KOPT-K1 (cell line): ENCODE measurements around the gene MAPKAP1.

ENCODE experiments used
- H3K27ac ChIP-seq: fragments of 200-600 bp; sonication (generic); 2 replicates; pipeline ENCODE4 v1.5.1; 2016; ENCODE audit warnings: antibody characterized with exemption, mild to moderate bottlenecking, low read depth, low read length; ENCODE audit not compliant: poor library complexity, severe bottlenecking
- H3K36me3 ChIP-seq: fragments of 200-600 bp; sonication (generic); 2 replicates; pipeline ENCODE4 v1.5.1; 2017; ENCODE audit warnings: antibody characterized with exemption, mild to moderate bottlenecking, low read length, moderate library complexity; ENCODE audit not compliant: insufficient read depth
- H3K9me3 ChIP-seq: fragments of 200-600 bp; sonication (generic); 2 replicates; pipeline ENCODE4 v1.5.1; 2017; ENCODE audit warnings: antibody characterized with exemption, low read length, mild to moderate bottlenecking; ENCODE audit not compliant: insufficient read depth, poor library complexity, severe bottlenecking

MAPKAP1 gene

DNA sequence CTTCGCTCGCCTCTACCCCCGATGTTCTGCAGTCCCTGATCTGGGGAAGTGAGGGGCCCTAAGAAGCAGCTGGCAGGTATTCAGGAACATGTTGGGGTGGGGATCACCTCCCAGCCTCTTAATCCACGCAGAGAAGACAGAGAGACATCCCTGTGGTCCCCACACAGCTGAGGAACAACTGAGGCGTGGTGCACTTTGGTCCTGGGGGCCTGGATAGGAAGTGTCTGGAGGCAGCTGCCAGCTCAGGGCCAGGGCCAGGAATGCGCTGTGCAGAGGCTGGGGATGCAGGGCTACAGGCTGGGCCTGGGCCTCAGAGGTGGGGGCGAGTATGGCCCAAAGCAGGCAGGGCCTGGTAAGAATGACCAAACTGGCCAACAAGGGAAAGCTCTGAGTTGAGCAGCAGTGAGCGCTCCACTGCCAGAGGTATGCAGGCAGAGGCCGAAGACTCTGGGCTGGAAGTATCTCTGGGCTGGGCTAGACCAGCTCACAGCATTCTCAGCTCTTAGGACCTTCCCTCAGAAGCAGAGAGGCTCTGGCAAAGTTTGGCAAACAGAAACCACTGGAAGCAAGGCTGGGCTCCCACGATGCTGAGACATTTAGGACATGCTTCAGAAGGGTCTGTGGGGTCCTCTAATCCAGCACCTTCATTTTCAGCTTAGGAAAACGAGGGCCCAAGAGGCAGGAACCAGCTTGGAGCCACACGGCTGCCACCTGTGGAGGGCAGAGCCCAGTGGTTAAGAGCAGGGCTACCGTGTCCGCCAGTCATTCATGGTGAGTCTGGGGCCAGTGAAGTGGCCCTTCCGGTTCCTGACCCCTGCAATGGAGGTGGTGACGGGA is 271.0 kb downstream of the MAPKAP1 start:
- Histone ChIP-seq H3K27ac (no peak overlapping the region), H3K9me3 (no peaks in the 10 kb centered on the region), H3K36me3 (peaks cover 19% of the 10 kb centered on the region; the same call in 1 of the 2 replicates)

DNA sequence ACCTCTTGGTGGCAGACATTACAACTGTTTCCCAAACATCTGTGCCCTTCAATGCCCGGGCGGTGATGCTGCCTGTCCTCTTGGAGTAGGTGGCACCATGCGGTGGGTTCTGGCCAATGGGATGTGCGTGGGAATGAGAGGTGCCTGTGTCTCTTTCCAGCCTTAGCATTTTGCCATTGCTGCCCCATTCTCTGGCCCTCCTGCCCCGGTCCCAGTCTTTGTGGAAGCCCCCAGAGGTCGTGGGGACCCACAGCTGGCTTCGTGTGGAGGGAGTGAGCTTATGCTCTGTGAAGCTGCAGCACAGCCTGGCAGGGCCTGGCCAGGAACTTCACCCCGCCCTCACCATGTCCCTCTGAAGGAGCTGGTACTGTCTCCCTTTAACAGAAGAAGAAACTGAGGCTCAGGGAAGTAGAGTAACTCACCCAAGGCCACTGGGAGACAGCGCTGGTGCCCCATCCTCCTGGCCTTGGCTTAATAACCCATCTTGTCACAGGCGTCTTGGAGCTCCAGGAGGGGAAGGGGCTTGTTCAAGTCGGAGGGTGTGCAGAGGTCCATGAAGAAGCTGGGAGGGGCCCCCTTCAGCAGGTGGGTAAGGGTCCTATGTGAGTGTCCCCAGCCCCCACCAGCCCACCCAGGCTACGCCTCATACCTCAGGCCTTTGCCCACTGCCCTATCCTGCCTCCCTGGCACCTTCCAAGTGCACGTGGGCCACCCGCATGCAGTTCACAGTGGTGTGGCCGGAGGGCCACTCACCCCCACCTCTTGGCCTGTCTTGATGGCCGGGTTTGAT is 271.8 kb downstream of the MAPKAP1 start:
- Histone ChIP-seq H3K9me3 (no peaks in the 10 kb centered on the region), H3K36me3 (peaks cover 16% of the 10 kb centered on the region; the same call in 1 of the 2 replicates), H3K27ac (no peak overlapping the region)

DNA sequence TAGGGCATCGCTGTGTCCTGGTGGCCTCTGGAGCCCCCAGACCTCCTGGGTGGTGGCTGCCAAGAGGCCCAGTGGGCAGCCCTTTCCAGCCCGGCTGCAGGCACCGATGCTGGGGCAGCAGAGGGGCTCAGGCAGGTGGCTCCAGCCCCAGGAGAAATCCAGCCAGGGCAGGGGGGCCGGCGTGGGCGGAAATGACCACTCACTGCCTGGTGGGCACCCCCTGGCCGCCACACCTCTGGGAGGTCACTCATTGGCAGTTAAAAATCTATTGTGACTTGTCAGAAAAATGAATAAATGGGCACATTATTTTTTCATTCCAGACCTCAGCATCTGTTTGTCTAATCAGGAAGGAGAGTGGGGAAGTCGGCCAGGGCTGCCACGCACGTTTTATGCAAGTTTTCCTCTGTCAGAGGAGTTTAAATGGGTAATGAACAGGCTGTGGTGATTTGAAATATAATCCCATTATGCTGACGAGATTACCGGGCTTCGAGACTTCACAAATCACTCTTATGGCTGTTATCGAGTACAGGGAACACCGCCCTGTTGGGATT is 273.5 kb downstream of the MAPKAP1 start:
- H3K36me3 ChIP-seq: 0 out of 2 replicates have a peak, but pooled peaks cover 5% of the 10 kb centered on the region
- no peak overlapping the region for H3K27ac ChIP-seq
- H3K9me3 ChIP-seq: no peaks in the 10 kb centered on the region

DNA sequence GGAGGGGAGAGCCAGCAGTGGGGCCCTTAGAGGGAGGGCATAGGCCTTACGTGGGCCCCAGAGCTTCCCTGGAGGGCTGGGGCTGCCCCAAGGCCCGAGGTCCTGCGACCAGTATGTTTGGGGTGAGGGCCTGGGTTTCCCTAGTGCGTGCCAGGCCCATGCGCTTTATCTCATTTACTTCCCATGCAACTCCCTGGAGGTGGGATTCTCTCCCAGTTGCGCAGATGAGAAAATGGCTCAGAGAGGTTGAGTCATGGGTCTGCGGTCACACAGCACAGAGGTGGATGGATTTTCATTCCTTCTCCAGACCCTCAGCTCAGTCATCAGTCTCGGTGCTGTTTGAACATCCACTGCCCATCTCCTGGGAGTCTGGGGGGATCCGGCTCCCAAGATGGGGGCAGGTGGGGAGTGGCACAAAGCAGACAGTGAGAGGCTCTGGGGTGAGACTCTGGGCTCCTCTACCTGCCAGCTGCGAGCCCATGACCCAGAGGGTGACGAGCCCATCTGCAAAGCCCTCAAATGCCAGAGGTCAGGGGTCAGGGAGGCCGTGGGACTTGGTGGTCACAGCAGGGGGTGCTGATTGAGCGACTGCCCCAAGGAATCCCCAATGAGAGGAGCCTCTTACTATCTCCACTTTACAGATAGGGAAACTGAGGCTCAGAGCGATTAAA is 274.2 kb downstream of the MAPKAP1 start:
- Histone ChIP-seq H3K36me3 (0 out of 2 replicates have a peak, but pooled peaks cover 5% of the 10 kb centered on the region), H3K9me3 (no peaks in the 10 kb centered on the region), H3K27ac (no peak overlapping the region)

DNA sequence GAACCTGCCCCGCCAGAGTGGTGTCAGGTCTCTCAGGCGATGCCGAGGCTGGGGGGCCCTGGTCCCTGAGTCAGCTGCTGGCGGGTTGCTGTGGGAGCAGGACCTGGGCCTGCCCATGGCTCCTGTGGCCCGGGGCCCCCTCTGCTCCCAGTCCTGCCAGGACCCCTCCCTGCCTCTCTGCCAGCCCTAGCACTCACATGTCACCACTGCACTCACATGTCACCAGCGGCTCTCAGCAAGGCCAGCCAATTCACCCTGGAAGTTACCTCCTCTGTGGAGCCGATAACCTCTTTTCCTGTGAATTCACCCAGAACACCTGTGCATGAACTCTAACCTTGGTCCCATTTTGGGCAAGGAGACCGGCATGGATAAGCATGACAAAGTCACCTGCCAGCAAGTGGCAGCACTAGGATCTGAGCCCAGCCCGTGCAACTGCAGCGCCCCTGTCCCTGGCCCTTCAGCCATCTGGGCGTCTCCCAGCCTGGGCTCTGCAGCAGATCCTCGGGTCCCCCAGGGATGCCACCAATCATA is 275.2 kb downstream of the MAPKAP1 start:
- no peaks in the 10 kb centered on the region for H3K9me3 ChIP-seq
- no peak overlapping the region for H3K27ac ChIP-seq
- H3K36me3 ChIP-seq: 0 out of 2 replicates have a peak, but pooled peaks cover 2% of the 10 kb centered on the region

DNA sequence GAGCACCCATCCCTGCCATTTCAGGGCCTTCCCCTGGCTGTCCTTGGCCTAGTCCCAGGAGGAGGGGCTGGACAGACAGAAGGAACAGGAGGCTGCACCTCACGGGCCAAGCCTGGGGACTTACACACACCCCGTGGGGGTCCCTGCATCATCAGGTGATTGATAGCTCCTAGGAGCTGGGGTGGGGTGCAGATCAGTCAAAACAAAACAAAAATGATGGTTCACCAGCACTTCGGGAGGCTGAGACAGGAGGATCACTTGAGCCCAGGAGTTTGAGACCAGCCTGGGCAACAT is 276.0 kb downstream of the MAPKAP1 start:
- Histone ChIP-seq H3K36me3 (no peaks in the 10 kb centered on the region), H3K9me3 (no peaks in the 10 kb centered on the region), H3K27ac (no peak overlapping the region)

DNA sequence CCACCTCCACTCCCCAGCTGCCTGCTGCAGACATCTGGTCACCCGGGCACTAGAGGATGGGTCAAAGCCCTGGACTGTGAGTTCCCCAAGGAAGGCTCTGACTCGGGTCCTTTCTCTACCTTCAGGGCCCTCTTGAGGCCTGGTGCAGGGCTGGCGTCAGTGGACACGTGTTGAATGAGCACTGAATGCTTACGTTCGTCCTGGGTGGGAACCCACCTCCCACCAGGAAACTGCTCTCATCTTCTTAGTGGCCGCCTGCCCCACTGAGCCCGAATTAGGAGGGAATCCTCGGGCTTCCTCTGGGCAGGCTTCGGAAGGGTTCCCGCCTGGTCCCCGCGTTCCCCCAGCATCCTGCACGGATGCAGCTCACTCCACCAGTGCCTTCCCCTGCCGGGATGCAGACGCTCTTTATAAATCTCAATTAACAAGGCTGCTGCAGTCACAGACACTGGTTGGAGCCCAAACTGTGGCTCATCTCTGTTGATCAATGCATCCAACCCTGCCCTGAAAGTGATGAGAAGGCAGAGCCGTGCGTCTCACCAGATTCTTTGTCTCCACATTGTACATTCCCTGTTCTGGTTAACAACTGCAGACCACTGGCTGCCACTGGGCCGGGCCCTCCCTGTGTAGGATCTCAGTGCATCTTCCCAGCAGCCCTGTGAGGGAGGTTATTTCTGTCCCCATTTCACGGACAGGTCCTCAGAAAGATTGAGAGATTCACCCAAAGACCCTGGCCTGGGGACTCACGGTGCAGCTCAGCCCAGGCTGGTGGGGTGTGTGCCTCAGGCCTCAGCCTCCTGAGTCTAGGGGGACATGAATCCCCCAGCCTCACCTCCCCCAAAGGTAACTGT is 276.6 kb downstream of the MAPKAP1 start:
- Histone ChIP-seq H3K36me3 (no peaks in the 10 kb centered on the region), H3K27ac (no peak overlapping the region), H3K9me3 (no peaks in the 10 kb centered on the region)

DNA sequence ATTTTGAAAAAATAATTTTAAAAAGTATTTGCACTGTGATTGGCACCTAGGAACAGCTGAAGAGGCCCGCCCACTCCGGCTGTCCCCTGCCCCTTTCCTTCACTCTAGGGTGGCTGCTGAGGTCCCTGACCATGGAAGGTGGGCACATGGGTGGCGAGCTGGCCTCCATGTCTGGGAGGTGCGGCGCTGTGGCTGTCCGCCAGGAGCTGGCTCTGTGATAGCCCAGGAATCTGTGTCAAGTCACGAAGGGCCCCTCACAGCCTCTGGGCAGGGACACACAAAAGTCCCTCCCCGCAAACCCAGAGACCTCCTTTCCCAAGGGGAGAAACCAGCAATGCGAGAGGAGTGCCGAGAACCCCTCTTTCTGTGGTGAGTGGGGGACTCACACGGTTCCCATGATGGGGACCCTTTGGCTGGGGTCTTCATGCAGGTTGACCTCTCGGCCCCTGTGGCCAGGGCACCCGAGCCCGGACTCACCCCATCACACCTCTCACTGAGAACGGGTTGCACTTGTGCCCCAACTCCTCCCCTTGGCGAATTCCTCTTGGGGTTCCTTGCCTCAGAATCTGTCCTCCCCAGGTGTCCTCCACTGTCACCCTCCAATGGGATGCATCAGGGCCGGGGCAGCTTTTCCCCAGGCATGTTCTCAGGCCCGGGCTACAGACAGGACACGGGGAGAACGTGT is 277.4 kb downstream of the MAPKAP1 start:
- no peak overlapping the region for H3K27ac ChIP-seq
- H3K9me3 ChIP-seq: no peaks in the 10 kb centered on the region
- H3K36me3 ChIP-seq: no peaks in the 10 kb centered on the region

DNA sequence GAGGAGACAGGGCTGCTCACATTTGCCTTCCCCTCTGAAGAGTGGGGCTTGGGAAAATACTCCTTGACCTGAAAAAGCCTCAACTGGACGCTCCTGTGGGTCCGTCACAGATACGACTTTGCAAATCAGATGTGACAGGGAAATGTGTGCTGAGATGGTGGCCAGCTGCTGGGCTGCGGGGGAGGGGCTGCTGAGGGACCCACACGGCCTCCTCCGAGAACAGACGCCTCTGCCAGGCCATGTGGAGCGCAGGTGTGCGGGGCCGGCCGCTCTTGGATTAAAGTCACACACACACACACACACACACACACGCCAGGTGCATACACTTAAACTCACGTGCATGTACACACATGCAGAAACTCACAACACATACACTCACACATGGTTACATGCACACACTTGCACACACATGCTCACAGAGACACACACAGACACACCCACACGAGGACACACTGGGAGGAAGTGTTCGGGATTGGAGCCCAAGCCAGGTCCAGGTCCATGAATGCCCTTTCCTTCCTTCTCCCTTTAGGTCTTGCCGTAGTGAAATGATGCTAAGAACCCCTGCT is 278.0 kb downstream of the MAPKAP1 start:
- Histone ChIP-seq H3K27ac (no peak overlapping the region), H3K36me3 (no peaks in the 10 kb centered on the region), H3K9me3 (no peaks in the 10 kb centered on the region)

DNA sequence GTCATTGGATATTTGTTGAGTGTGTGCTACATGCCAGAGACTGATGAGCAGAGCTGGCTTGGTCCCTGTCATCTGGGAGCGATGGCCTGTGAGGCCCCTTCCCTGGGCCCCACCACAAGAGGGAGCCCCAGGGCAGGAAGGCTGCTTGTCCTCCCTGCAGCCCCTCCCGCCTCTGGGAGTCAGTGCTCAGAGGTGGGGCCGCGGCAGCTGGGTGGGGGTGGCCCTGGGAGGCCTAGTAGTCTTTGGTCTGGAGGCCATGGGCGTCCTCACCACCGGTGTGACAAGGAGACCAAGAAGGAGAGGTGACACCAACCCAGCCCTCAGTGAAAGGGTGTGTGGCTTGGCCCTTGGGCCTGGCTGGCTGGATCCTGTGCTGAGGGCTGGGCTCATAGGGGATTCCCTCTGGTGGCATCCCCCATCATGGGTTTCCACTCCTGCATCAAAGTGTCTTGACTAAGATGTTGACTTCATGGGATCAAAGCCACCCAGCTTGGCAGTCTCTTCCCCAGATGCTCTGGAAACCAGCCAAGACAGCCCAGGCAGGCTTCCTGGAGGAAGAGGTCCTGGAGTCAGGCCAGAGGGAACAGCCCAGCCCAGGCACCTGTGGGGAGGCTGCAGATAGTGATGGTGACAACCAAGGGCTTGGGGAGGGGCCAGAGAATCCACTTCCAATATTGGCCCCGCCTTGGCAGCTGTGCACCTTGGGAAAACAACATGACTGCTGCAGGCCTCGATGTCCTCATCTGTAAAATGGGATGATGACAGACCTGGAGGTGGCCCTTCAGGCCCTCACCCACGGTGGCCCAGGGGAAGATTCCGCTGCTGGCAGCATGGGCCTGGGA is 278.7 kb downstream of the MAPKAP1 start:
- Histone ChIP-seq H3K27ac (no peak overlapping the region), H3K9me3 (no peaks in the 10 kb centered on the region)

DNA sequence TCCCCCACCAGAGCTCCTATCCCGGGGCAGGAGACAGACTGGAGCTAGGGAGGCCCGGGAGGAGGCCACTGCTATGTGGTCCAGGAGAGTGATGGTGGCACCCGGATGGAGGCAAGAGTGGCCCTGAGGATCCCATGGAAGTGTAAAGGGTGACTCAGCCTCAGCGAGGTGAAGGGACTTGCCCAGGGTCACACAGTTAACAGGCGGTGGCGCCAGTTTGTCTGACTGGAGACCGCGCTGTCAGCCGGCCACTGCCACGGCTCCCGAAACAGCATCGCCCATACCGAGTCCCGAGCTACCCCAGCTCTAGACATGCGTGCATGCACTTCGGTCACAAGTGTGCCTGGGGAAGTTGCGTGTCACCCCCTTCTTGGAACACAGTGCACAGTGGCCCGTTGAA is 279.5 kb downstream of the MAPKAP1 start:
- no peaks in the 10 kb centered on the region for H3K9me3 ChIP-seq
- H3K27ac ChIP-seq: no peak overlapping the region
- no peaks in the 10 kb centered on the region for H3K36me3 ChIP-seq

More for the DNA sequence above, 278.7 kb downstream of the MAPKAP1 start:
- H3K36me3 ChIP-seq: no peaks in the 10 kb centered on the region

DNA sequence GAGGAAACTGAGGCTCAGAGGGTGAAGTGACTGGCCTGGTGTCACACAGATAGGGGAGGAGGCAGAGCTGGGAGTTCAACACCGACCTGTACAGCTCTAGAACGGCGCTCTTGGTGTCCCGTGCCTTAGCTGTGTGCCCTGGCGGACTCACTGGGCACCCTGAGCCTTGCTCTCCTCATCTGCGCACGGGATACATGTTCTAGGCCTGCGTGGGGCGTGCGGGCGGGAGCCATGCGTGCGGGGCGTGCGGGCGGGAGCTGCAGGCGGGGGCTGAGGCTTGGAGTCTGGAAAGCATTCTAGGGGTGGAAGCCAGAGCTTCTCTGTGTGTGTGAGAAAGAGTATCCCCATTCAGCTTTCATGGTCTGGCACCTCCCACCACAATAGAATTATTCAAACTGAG is 280.1 kb downstream of the MAPKAP1 start:
- H3K36me3 ChIP-seq: no peaks in the 10 kb centered on the region
- no peak overlapping the region for H3K27ac ChIP-seq
- no peaks in the 10 kb centered on the region for H3K9me3 ChIP-seq
